Upper lobe of left lung (tissue), 4 donors: Measurements from ENCODE around the gene TOP3B.

Source experiments
- EP300 ChIP-seq, 4 donors: sonication (generic); formaldehyde crosslinking; IDR thresholded peaks; one replicate each; pipeline ENCODE4 v1.5.1; 2017; ENCODE audit warnings: antibody characterized with exemption in 4 of 4, control low read depth in 2 of 4
- POLR2A ChIP-seq, 4 donors: fragments of 450-650 bp; IDR thresholded peaks; one replicate each; pipeline ENCODE4 v1.5.1; 2016 to 2017; ENCODE audit warnings: antibody characterized with exemption in 4 of 4, mild to moderate bottlenecking in 2 of 4
- POLR2AphosphoS5 ChIP-seq, 2 donors: sonication (generic); formaldehyde crosslinking; IDR thresholded peaks; one replicate each; pipeline ENCODE4 v1.5.1; 2017; ENCODE audit warnings: antibody characterized with exemption in 2 of 2
- TF ChIP-seq, protein P1 (sequence below), 6 experiments: fragments of 450-650 bp in 4 of 6; fragments of 200-600 bp in 2 of 6; sonication (generic) in 2 of 6; IDR thresholded peaks; one replicate each; pipeline ENCODE4 v1.5.1; 2016 to 2019; ENCODE audit warnings: antibody characterized with exemption in 6 of 6

- TF ChIP-seq, protein P1, sequence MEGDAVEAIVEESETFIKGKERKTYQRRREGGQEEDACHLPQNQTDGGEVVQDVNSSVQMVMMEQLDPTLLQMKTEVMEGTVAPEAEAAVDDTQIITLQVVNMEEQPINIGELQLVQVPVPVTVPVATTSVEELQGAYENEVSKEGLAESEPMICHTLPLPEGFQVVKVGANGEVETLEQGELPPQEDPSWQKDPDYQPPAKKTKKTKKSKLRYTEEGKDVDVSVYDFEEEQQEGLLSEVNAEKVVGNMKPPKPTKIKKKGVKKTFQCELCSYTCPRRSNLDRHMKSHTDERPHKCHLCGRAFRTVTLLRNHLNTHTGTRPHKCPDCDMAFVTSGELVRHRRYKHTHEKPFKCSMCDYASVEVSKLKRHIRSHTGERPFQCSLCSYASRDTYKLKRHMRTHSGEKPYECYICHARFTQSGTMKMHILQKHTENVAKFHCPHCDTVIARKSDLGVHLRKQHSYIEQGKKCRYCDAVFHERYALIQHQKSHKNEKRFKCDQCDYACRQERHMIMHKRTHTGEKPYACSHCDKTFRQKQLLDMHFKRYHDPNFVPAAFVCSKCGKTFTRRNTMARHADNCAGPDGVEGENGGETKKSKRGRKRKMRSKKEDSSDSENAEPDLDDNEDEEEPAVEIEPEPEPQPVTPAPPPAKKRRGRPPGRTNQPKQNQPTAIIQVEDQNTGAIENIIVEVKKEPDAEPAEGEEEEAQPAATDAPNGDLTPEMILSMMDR (IDR thresholded peaks at IDR 0.05) = no peak
- no peak for TF ChIP-seq POLR2A (IDR thresholded peaks at IDR 0.05)
- TF ChIP-seq EP300 (IDR thresholded peaks at IDR 0.05) = no peak
- no peak for TF ChIP-seq POLR2AphosphoS5 (IDR thresholded peaks at IDR 0.05)
Observed at GRCh38 chr22:22009661-22010060, 27.1 kb upstream of the TOP3B start.
